NCI-H1105 treated with DMSO at 0.1 percent for 48 hours (cell line): ENCODE measurements around the gene CFAP99.

Experiments
- DNase-seq: peaks from one replicate; lab custom pipeline; 2025; lab: John Stamatoyannopoulos, UW

Gene CFAP99

DNA sequence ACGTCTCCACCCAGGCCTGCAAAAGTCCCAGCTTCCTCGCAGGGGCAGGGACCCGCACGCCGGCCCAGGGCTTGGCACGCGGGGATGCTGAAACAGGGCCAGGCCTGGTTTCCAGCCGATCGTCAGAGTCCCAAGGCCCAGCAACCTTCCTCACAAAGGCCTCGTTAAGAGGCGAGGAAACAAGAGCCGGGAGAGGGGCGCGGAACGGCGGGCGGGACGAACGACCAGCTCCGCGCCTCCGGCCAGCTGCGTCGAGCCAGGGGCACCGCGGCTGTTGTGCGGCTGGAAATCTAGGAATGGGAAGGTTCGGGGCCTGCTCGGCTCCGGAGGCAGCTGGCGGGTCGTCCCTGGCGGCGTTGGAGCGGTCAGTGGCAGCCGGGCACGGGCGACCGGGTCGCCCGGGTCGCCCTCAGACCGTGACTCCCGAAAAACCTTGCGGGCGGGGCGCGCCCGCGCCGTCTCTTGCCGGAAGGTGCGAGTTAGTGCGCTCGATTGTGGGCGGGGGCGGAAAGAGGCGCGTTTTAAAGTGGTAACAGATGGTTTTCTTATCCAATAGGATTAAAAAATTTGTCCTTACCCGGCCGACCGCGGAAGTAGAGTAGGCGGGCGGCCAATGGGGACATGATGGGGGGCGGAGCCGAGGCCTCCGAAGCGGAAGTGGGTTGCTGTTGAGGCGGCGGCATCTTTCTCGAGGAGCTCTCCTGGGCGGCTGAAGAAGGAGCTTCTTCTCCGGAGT is 49.9 kb downstream of the CFAP99 start, which contains the start of gene RNF4:
Gene RNF4, plus strand, starts transcription at position 651 of the 736 bp plus-strand sequence. CDS start 21,388 bp downstream, outside the sequence.
- peak; percentile 90 for DNase-seq

DNA sequence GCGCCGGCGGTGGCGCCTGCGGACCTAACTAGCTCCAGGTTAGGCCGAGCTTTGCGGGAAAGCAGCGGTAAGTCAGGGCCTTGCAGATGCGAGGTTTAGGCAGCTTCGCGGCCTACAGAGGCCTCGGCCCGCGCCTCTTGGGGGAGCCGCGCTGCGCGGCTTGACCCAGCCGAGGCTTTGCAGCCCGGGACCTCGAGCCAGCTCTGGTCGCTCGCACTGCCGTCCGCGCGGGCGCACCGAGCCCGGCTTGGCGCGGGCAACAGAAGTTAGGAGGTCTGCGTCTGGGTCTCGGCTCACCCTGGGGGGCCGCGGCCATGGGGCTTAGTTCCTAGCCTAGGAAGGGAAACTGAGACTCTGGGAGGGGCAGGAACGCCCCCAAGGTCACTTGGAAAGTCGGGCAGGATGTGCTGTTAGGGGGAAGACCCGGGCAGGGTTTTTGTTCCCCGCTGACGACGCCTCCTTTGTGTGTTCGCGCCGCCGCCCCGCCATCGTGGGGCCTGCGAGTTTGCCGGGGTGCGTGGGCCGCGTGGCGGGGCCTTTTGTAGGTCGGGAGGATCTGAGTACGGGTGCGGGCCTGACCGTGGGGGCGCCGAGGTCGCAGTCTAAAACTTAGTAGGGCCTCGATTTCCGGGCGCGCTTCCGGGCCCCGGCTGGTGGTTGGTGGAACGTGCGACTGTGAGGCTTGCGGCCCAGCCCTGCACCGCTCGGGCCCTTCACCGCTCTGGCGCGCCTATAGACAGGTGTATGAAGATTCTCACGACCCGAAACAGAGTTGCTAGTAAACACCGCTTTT is 50.6 kb downstream of the CFAP99 start:
- no peak for DNase-seq

DNA sequence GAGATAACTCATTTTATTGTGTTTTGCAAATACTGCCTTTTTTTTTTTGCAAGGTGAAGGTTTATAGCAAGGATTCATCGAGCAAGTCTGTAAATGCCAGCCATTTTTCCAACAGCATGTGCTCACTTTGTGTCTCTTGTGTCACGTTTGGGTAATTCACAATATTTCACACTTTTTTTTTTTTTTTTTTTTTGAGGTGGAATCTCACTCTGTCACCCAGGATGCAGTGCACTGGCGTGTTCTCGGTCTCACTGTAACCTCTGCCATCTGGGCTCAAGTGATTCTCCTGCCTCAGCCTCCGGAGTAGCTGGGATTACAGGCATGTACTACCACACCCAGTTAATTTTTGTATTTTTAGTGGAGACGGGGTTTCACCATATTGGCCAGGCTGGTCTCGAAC is 52.0 kb downstream of the CFAP99 start:
- no peak for DNase-seq

DNA sequence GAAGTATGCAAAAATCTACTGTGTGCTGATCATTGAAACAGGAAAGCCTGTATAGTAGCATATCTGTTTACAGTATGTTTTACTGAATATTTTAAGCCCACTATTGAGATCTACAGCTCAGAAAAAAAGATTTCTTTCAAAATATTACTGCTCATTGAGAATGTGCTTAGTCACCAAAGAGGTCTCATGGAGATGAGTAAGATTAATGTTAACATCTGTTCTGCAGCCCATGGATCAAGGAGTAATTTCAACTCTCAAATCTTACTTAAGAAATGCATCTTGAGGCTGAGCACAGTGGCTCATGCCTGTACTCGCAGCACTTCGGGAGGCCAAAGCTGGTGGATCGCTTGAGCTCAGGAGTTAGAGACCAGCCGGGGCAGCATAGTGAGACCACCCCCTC is 53.4 kb downstream of the CFAP99 start:
- DNase-seq: no peak

DNA sequence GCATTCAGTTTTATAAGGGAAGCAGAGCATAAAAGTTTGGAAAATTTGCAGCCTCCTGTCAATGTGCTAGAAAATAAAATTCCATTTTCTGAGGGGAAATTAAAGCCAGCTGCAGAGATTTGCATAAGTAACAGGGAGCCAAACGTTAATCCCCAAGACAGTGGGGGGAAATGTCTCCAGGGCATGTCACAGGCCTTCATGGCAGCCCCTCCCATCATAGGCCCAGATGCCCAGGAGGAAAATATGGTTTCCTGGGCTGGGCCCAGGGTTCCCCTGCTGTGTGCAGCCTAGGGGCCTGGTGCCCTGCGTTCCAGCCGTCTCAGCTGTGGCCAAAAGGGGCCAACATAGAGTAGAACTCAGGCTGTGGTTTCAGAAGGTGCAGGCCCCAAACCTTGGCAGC is 59.5 kb downstream of the CFAP99 start:
- no peak for DNase-seq

DNA sequence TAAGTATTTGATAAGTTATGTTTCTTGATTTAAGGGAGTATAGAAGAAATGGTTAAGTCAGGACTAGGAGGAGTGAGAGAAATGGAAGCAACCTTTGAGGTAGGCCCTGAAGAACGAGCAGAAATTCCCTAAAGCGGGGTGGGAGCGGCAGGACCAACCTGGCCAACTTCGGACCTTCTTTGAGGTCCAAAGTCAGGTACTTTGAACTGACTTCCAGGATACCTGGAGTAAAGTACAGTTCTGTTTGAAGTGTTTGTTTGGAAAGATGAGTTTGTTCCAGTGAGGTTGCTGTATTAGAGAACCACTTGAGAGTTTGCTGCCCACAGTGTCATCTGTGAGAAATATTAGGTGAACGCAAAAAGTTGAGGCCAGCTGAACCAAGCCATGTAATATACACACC is 61.9 kb downstream of the CFAP99 start:
- DNase-seq: no peak

DNA sequence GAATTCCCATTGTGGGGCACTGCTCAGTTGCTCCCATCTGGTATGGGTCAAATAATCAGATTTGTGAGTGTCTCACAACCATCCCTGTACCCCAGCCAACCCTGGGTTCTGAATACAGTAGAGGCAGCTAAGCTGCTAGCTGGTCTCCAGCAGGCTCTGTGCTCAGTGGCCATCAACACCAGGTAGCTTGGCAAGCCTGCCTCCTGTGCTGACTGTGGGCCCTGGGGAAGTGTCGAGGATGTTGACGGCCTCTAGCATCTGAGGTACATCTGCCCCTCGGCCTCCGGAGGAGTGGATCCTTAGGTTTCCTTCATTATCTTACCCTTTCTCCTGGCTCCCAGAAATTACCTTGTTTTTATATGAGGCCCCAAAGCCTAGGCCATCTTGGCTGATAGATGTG is 63.4 kb downstream of the CFAP99 start:
- no peak for DNase-seq

DNA sequence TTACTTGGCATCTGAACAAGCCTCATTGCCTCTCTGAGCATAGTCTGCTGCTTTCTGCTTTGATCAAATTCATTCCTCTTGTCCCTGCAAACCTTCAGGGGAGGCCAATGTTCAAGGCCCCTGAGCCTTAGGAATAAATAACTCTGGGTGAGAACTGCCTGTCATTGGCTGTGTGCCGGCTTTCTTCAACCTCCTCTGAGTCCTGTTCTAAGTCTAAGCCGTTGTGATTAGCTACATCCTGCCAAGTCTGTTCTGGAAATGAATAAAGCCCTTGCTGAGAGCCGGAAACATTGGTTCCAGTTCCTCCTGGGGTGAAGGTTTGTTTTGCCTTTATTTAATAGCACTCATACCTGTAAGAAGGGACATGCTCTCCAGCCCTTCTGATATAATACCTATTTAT is 63.9 kb downstream of the CFAP99 start:
- DNase-seq: no peak

DNA sequence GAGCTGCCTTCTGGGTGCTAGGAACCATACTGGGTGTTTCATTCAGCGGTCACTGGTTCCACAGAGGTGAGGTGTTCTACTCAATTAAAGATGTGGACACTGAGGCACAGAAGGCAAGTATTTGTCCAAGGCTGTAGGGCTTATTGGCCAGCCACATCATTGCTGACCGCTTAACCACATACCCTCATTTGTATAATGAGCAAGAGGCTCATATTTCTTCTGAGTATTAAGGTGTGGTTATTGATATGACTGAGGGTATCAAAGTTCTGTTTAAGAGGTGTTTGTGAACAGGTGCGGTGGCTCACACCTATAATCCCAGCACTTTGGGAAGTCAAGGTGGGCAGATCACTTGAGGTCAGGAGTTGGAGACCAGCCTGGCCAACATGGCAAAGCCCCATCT is 64.5 kb downstream of the CFAP99 start:
- no peak for DNase-seq

DNA sequence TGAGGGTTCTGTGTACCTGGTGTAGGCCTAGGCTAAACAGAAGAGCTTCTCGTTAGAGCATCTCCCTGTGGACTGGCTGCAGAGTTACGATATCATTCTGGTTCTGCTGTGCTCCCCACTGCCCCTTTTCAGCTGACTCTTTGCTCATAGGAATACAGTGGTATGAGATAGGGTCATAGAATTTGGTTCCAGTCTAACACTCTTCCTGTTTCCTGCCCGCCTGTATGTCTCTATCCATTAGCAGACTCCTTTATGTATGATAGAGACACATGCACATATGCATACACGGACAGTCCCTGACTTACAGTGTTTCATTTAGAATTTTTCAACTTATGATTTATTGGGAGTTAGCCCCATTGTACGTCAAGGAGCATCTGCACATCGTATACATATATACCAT is 65.4 kb downstream of the CFAP99 start:
- DNase-seq: no peak

DNA sequence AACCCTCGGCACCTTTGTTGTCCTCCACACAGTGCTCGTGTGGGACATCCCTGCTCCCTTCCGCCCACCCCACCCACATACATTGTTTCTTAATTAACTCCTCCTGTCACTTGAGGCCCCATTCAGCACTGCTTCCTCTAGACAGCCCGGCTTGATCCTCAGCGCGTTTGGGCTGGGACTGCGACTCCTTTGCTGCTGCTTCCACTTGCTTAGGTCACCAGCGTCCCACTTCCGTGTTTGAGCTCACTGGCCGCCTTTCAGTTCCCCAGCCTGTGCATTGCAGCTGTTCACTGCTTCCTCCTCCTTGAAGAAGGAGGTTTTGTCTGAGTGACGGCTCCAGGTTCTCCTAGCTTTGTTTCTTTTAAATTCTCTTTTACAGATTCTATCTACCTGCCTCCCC is 66.2 kb downstream of the CFAP99 start:
- no peak for DNase-seq

DNA sequence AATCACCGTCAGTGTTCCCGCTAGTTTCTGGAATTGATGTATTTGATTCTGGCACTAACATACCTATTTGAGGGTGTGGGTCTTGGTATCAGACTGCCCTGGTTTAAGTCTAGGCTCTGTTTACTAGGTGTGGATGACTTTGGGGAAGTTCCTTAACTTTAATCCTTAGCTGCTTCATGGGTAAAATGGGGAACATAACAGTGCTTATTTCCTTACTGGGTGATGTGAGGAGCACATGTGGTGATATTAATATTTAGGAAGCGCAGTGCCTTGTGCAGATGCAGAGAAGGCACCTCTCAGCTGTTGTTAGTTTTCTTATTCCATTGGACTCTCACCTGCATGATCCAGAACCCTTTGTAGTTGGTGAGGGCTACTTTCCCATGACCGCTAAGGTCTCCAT is 67.2 kb downstream of the CFAP99 start:
- no peak for DNase-seq

DNA sequence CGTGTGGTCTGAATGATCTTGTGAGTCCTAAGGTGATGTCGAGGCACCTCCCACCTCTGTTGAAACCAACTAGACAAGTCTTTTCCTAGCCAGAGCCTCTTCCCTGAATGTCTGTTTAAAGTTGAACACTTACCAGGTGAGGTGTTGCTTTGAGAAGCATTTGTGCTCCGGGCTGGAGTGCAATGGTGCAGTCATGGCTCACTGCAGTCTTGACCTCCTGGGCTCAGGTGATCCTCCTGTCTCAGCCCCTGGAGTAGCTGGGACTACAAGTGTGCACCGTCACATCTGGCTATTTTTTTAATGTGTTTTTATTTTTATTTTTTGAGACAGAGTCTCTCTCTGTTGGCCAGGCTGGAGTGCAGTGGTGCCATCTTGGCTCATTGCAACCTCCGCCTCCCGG is 68.2 kb downstream of the CFAP99 start:
- DNase-seq: no peak

DNA sequence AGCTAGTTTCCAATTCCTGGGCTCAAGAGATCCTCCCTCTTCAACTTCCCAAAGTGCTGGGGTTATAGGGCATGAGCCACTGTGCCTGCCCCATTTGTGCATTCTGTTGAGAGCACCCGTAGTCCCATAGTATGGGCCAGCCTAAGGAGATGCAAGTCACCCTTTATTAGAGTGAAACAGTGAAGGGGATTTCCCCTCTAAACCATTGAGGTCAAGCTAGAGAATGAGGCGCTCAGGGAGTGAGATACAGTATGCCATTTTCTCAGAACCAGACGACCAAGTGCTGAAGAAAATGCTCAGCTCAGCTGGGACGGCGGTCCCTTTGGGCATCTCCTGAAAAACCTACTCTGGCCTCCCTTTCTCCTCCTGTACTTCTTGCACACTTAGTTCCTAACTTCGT is 68.9 kb downstream of the CFAP99 start:
- DNase-seq: no peak

DNA sequence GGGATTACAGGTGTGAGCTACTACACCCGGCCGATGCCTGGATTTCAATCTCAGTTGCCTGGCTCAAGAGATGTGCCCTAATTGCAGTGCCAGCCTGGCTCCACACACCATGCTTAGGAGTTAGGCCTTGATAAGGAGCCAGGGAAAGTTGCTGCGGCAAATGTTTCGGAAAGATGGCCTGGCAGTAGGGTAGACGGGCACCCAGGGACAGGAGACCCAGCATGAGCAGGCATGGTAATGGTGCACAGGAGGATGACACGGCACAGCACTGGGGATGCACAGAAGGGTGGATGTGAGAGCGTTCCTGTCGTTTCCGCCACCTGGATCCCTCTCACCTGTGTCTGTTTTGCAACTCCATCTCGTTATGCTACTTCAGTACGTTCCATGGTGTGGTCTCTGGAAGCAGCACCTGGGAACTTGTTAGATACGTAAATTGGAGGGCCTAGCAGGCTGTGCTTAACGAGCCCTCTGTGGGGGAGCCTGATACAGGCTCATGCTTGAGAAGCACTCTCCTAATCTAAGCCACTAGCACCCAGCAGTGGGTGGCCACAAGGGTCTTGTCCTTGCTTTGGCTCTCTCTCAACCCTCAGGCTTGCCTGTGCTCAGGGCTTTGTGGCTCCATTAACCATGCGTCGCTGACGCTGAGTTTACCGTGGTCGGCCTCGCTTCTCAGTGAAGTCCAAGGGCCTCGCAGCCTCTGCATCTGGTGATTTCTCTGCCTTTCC is 70.5 kb downstream of the CFAP99 start:
- no peak for DNase-seq

DNA sequence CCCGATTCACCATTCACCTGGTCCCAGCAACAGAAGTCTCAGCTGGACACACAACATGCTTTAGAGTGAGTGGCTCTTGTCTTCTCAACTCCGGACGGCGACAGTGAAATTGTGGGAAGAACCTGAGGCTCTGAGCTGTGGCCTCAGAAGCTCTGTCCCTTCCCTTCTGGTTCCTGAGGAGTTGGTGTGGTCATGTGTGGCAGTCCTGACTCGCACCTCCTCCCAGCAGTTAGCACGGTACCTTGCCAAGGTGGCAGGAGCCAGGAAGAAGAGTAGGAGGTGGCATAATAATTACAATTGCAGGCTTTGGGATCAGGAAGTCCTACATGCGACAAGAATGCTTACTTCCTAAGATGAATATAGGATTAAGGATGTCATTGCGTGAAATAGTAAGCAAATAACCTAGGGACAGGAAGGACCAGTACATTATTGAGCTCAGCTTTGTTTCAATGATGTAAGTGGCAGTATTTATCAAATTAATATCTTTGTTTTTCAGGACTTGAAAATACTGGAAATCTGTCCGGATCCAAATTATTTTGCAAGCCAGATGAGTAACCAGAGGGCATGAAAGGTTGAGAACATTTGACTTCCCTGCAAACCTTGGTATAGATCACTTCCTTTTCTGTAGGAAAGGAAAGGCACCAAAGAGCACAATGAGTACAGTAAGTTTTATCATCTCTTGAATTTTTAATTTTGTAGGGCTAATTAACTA is 71.2 kb downstream of the CFAP99 start:
- DNase-seq: no peak

DNA sequence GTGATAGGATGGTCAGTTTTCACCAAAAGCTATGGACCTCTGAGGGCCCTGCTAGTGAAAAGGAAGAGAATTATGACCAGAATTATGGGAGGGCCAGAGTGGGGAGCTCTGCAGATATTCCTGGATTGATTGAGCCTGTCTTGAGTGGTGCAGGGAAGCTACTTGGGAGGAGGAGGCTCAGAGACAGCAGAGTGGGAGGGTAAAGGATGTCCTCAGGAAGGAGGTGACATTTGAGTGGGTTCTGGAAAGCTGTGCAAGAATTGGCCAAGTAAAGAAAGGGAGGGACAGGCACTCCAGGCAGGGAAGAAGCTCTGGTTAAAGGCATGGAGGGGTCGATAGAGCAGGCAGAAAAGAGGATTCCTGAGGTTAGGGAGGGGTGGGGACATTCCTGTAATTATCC is 74.2 kb downstream of the CFAP99 start:
- DNase-seq: no peak

DNA sequence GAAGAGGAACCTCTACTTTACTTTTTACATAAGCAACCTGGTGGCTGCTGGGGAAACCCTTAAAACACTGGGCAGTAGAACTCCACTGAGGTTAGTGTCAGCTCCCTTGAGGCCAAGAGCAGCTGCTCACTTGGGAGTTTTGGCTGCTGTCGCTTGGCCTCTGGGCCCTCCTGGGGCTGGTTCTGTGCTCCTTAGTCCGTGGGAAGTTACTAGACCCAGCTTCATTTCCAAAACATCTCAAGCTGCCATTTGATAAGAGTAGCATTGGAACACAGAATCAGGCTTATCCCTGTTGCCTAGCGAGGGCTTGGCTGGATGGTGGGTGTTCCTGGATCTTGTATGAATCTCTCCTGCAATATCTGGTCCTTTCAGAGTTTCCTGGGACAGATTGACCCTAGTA is 76.2 kb downstream of the CFAP99 start:
- no peak for DNase-seq

DNA sequence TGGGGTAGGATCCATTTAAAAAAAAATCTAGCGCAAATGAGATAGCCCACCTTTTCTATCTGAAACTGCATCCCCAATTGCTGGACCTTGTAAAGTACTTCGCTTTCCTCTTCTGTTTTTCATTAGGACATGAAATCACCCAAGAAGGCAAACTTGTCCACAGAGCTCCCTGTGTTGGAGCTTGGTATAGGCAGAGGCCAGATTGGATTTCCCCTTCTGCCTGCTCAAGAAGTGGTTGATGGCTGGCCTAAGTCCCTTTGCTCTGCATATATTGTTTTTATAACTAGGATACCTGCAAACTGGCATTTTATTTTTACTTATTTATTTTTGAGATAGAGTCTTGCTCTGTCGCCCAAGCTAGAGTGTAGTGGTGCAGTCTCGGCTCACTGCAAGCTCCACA is 78.6 kb downstream of the CFAP99 start:
- DNase-seq: no peak

DNA sequence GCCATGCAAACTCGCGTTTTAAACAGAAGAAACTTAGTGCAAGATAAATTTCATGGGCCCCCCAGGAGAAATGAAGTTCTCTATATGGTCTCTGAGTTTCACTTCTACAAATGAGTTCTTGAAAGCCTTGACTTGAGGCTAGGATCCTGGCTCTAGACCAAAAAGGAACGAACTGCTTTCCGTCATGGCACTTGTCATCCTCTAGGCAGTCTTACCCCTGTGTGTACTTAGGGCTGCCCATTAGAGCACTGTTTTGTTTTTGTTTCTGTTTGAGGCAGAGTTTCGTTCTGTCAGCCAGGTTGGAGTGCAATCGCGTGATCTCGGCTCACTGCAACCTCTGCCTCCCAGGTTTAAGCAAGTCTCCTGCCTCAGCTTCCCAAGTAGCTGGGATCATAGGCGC is 79.2 kb downstream of the CFAP99 start:
- DNase-seq: no peak

DNA sequence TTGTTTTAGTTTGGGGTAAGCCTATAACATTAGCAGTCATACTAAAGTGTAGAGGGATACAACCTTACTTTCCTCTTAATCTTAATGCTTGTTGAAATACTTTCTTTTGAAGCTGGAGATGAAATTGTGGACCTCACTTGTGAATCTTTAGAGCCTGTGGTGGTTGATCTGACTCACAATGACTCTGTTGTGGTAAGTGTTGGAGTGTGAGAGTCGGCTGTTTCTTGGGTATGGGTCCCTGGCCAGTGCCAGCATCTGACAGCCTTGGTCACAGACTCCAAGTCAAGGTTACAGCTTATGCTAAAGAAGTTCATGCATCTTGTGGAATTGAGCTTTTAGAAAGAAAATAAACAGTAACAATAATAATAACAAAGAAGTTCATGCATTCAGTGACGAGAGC is 81.8 kb downstream of the CFAP99 start:
- DNase-seq: no peak

DNA sequence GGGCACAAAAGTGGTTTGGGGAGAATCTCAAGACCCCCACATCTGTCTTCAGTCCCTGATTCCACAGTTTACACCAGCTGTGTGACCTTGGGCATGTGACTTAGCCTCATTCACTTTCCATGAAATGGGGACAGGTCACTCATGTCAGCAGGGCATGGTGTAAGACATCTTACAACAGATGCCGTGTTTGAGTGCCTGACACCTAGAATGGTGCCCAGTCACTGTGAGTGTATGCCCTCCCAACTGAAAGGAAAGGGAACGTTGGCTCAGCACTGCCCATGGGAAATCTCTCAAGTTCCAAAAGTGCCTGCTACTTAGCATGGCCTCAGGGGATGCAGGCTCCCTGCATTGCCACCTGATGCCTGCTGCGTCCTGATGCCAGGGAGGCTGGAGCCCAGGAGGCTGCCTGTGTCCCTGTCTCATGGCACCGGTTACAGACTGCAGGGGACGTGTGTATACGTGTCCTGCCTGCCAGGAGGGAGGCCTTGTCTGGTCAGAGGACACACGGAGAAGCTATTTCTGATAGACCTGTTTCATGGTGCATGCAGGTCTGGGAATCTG is 82.4 kb downstream of the CFAP99 start:
- DNase-seq: no peak
